HG03520 (cell line): ENCODE measurements around the gene PLCB4.

ENCODE experiments used
- ATAC-seq: cut with Tn5 transposase; IDR thresholded peaks from one replicate; pipeline ENCODE4 v1.9.1; 2021; ENCODE audit warnings: mild to moderate bottlenecking, moderate library complexity; ENCODE audit not compliant: unreplicated experiment

PLCB4 gene

DNA sequence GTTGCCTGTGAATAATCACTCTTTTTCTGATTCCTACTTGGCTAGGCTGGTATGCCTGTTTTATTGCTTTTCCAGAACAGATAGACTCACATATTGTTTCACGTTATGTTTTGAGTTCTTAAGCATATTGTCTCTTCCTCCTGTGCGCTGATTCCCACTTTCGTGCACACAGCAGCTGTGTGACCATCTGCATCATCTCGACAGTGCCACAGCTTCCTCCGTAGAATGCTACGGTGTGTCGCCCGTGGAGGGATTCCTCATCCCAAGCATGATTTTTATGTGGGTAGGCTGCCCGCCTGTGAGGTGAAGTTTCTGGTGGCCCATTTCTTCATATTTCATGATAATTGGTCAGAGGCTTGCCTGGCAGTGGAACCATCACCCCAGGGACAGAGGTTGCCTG is 31.8 kb downstream of the PLCB4 start:
- no peak for ATAC-seq

DNA sequence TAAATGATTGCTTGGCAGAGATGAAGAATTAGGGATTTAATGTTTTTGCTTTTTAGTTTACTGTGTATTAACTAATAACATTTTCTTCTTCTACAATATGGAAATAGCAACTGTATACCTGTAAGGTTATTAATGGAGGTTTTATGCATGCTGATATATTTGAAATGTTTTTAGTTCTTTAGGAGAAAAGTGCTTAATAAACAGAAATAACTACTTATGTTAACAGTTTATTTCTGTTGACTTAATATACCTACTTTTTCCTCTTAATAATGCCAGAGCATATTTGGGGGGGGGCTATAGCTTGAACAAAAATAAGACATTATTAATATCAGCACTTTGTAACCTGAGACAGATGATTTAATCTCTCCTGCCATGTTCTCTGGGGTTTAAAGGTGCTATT is 33.6 kb downstream of the PLCB4 start:
- no peak for ATAC-seq

DNA sequence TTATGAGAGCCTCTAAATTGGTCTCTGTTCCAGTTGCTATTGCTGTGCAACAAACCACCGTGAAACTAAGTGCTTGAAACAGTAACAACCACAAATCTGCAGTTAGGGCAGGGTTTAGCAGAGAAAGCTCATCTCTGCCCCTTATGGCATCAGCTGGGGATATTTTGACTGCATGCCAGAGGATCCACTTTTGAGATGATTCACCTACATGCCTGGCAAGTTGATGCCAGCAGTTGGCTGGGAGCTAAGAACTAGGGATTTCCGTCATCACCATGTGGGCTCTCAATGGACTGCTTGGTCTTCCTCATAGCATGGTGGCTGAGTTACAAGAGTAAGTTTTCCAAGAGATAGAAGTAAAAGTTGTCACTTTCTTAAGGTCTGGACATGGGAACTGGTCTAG is 35.1 kb downstream of the PLCB4 start:
- ATAC-seq = no peak

DNA sequence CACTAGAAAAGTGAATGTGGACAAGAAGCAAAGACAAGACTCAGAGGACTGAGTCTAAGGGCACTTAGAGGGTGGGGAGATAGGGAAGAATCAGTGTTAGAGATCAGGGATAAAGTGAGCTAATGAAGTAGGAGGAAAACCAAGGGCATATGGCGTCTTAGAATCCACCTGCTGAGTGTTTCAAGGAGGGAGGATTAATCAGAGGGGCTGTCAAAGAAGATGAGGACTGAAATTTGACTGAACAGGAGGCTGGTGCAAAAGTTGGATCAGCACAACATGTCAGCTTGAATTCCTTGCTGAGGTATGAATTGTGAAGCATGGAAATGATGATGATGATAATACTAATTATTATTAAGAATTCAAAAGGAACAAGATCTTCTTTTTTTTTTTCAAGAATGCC is 39.4 kb downstream of the PLCB4 start:
- ATAC-seq = no peak

DNA sequence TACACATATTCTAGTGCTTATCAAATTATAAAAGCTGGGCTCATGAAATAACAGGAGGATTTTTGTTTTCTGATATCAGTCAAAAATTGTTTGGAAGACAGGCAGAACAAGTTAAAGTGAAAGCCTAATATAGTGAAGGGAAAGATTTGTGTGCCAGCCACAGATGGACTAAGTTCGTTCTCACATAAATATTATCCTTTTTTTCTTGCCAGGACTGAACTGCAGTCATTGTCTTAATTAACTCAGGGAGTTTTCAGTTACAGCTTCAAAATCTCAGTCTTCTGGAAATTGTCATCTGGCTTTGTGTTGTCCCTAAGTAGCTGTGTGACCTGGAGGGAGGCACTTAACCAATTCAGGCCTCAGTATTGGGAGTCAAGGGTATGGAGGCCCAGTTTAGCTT is 40.7 kb downstream of the PLCB4 start:
- ATAC-seq = no peak

DNA sequence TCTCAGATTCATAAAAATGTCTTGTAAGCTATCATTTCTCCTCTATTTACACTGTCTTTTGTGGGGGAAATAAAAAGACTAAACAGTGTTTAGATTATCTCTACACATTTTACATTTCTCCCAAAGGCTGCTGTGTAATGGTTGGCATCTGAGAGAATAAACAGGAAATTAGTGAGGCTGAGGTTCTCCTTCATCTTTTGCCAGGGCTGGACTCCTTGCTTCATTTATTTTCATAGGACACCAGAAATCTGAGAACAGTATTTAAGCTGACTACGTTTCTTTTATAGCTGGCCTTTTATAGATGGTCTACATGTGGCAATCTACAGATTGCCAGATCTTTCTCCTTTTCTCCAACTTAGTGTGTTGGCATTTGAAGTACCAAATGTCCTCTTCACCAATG is 41.5 kb downstream of the PLCB4 start:
- ATAC-seq = no peak

DNA sequence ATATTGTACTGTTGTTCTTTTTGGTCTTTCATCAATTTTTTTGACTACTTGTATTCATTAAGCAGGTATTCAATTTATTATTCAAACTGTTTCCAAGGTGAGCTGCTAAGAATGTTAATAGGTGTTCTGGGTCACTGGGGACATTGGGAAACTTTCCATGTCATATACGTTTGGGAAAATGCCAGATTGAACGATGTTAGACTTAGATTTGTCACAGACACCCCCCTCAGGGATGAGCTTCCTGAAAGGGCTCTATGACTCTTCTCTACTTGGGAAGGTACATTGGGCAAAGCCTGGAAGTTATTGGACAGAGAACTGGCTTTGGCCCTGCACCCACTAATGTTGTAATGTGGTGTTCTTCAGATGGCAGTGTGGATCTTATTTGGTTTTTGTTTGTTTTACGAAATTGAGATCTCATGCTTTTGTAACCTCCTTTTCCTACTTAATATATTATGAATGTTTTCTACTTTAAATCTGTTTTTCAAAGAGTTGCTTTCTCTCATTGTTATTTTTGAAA is 42.1 kb downstream of the PLCB4 start:
- ATAC-seq = no peak

DNA sequence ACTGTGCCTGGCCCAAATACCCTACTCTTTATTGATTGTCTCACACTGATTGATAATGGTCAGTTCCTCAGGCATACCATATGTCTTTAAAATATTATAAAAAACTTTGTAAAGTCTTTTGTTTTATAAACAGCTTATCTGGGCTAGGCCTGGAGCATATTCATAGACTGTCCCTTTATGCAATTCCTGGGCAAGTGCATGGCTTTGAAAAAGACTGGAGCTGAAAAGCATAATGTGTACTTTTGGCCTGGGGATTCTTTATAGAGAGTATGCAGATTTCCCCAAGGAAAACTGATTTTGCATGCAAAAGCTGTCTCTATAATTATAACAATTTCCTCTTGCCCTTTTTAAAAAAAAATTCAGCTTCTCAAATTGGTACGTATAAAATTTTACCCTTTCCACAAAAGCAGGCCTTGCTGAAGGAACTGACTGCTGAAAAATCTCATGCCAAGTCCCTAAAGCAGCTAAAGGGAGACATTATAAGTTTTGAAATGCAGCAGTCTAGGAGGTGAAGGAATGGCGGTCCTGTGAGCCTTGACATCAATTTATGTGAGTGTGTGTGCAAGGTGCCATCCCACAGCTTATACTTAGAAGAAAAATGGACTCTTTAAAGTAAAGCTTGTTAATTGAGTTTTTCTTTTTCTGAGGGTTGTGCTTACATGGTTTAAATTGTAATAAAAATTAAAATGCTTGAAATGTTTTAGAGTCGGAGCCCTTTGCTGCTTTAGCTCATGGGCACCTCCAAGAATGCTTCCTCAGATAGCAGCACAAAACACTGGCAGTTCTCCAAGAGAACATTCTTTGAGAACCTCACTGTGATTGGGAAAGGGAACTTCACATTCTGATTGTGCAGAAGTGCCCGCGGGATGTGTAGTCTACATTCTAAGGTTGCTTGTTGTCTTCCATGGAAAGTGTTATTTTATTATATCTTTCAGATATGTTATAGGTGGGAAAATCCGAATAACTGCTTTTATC is 43.9 kb downstream of the PLCB4 start:
- no peak for ATAC-seq

DNA sequence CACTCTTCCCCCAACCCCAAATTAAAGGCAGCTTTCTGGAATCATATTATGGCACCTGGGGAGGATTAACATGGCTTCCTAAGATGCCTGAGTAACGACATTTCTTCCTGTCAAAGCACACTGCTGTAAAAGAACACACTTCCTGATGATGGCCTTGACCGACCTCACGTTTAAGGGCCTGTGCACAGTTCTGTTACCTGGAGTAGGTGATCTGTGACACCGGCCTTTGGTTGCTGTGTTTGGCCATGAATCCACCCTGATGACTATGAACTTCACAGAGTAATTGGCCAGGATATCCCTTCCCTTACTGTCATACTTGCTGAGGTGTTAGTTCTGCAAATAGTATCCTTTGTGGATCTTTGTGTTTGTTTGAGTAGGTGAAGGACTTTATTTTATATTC is 45.8 kb downstream of the PLCB4 start:
- no peak for ATAC-seq

DNA sequence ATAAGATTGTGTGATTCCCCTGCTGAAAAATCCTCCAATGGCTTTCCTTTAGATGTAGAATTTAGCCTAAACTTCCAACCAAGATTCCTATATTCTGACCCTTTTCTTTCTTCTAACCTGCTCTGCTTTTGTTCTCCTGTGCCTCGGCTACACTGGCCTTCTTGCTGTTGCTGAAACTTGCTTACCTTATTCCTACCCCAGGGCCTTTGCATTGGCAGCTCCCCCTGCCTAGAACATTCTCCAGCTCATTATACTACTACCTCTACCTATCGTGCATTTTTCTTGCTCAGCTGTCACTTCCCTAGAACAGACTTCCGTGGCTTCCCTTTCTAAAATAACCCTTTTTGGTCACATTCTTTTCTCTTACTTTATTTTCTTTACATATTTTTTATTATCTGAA is 48.7 kb downstream of the PLCB4 start:
- ATAC-seq = no peak

DNA sequence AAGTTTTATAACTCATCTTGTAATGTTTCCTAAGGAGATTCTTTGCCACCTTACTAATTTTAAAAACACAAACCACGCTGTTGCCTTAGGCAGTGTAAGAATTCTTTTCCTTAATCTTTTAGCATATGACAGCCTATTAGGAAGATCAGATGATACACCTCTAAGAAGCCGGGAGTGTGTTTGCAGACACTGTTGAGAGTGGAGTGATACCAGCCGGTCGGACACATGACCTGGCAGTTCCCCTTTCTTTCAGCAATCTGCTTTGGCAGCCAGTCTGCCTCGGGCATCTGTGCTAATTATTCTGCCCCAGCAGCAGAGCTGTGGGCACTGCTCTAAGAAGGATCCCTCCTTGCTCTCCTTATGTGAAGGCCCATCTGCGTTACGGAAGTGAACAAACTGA is 50.9 kb downstream of the PLCB4 start:
- no peak for ATAC-seq

DNA sequence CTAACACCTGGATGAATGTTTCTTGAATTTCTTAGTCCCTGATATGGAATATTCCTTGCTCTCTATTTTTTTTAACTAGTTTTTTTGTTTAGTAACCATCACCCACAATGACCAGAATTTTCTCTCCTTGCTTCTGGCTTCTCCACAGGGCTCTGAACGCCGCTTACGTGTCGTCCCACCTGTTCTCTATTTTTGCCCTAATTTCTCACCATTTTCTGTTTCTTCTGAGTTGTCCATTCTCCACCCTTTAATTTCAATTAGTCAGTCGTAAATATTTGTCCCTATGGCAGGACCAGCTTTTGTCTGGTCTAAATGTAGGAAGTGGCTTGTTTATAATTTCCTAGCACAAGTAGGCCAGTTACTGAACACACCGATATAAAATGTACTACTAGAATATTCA is 52.3 kb downstream of the PLCB4 start:
- ATAC-seq = no peak

DNA sequence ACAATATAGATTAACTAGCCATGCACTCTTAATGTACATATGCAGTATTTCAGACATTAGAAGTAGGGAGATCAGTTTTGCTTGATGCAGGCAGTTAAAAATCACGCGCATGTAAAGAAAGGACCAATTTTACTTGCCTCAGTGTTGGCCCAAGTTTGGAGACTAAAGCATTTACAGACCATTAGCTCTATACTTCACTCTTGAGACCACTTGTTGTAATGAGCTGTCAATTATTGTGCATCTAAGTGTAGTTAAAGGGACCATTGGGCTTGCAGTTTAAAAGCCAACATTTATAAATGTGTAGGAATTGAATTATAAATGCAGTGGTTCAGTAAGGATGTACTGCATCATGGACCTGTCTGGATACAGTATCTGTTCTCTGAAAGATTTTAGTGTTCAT is 53.7 kb downstream of the PLCB4 start:
- no peak for ATAC-seq

DNA sequence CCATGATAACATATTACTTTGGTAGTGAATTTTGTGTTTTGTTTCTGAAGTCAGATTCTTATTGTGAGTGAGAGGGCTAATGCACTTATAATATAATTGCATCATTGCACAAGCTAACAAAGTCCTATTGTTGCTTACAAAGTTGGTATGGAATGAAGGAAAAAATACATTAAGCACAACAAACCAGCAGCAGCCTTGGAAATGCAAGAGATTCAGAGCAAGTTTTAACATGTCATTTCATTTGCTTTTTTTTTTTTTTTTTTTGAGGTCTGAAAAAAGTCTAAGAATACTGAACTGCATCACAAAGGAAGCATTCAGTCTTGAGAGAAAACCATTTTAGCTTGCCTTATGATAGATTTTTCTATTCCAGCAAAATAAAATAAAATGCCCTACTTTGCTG is 57.6 kb downstream of the PLCB4 start:
- ATAC-seq = no peak

DNA sequence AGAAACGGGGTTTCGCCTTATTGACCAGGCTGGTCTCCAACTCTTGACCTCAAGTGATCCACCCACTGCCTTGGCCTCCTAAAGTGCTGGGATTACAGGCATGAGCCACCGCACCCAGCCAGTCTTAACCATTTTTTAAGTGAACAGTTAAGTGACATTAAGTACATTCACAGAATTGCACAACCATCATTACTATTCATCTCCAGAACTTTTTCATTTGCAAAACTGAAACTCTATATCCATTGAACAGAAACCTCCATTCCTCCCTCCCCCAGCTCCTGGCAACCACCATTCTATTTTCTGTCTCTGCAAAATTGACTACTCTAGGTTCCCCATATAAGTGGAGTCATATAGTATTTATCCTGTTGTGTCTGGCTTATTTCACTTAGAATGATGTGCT is 59.7 kb downstream of the PLCB4 start:
- ATAC-seq = no peak

DNA sequence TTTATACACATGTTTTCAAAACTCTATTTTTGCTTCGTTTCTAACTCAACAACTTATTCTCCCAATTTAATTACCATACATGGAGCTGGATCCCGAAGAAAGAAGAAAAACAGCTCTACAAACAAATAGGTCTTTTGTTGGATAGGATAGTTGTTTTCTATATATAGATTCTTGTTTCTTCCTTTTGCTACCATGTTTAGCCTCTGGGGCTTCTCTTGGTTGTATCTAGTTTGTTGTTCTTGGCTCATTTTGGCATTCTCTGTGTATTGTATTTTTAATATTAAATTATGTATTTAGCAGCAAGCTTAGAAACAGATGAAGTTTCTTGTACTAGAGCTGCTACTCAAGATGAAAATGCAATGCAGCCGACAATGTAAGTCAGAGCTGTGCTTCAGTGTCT is 60.9 kb downstream of the PLCB4 start:
- ATAC-seq = no peak

DNA sequence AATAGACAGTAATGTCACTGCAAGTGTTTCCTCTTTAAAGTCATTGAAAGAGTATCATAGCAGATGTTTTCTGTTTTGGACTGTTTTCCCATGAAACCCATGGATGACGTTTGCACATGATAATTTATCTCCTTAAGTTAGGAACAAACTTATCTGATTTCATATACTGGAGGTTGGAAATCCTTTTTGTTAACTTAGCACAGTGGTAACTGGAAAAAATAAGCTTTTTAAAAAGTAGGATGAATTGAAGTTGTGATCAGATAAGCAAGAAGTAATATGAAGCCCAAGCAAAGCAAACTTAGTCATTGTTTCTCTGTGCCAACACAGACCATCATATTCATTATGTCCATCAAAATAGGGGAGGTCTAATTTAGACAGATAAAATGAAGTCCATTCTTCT is 61.6 kb downstream of the PLCB4 start:
- ATAC-seq = no peak

DNA sequence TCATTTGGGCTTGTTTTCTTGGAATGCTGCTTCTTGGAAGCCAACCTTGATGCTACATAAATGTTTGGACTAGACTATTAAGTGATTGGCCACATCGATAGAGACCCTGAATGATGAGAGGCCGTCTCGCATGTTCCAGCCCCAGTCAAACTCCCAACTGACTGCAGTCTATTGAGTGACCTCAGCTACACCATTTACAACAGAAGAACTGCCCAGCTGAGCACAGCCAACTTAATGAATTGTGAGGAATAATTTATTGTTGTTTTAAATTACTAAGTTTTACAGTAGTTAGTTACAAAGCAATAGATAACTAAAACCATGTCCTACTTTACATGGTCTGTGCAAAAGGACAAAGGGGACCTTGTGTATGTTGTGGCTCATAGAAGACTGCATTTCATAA is 63.0 kb downstream of the PLCB4 start:
- no peak for ATAC-seq

DNA sequence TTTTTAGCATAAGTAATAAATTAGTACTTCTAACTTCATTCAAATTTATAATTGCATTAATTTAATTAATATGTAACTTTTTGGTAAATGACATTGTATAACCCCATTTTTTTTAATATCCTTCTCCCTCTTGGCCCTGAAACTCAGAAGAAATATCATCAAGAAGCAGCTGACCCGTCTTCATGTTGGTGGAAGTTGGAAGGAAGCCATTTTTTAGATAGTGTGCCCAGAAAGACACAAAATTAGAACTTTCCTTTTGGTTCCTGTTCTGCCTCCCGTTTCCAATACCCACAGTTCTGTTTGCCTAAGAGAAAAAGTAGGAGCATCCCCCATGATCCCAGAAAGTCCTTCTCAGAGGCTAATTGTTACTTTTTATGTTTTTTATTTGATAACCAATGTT is 65.5 kb downstream of the PLCB4 start:
- ATAC-seq = no peak

DNA sequence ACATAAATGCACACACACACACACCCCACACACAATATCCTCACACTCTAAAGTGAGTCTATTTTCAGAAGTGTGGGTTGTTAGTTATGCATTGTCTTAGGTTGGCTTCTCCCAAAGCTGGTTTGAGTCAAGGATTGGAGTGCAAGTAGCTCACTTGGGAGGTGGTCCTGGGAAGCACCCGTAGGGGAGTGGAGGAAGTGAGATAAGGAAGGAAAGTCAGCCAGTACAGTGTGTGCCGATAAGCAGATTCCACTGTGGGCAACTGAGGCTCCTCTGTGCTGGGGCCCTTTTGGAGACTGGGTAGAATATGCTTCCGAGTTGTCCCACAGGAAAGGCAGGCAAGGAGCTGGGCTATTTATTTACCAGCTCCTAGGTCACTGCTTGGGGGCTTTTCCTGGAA is 67.2 kb downstream of the PLCB4 start:
- ATAC-seq = no peak

DNA sequence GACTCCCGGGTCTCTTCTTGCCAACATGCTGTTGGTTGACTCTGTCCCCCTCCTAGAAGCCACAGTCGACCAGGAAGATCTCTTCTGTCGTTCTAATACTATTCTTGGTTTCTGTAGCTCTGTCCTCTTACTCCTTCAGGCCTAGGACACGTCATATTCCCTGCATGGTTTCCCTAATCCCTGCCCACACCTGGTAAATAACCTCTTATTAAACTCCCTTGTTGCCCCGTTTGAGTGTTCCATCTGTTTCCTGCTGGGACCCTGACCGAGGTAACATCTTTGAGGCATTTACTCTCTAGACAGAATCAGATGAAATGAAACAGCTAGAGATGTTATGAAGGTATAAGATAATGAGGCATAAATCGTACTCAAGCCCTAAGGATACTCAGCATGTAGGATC is 68.1 kb downstream of the PLCB4 start:
- no peak for ATAC-seq

DNA sequence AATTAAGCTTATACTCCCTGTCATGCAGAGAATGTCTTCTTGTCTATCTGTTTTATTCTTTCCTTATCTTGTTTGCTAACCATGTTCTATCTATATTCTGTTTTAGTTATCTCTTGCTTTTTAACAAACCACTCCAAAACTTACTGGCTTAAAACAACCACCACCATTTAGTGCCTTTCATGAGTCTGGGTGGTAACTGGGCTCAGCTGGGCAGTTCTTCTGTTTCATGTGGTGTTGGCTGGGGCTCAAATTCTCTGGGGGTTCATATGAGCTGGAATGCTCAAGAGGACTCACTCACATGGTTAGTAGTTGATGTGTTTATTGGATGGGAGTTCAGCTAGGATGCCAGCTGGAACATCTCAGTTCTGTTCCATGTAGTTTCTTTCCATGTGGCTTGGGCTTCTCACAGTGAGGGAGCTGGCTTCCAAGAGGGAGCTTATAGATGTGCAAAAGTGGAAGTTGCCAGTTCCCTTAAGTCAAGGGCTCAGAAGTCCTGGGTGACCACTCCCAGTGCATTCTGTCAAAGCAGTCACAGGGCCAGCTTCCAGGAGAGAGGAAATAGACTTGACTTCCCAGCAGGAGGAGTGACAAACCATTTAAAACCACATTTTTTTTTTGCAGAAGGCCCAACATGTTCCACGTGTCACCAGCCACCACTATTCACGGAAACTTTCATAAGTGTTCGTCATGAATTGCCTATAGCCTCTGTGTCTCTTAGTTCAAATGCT is 70.4 kb downstream of the PLCB4 start:
- no peak for ATAC-seq
